H9 (cell line): ENCODE results near the gene CGAS. TPM values are rescaled to one million over a fixed set of nuclear protein-coding genes. Genes with fewer than 3 reads are reported as not detected.

Source experiments
- DNase-seq: peaks from one replicate; pipeline ENCODE4 v3.0.0-alpha.2; 2017
- H2AFZ ChIP-seq: one replicate; pipeline ENCODE4 v1.6.1; 2013; ENCODE audit warnings: mild to moderate bottlenecking, low read length, control low read depth, moderate library complexity
- H2AK5ac ChIP-seq: 2 replicates; pipeline ENCODE4 v1.6.1; 2013; ENCODE audit warnings: low read length, control low read depth, mixed read lengths; ENCODE audit not compliant: insufficient read length
- H2BK120ac ChIP-seq: one replicate; pipeline ENCODE4 v1.6.1; 2013; ENCODE audit warnings: low read depth, mild to moderate bottlenecking, low read length, control low read depth, inconsistent platforms; ENCODE audit not compliant: poor library complexity, severe bottlenecking
- H2BK12ac ChIP-seq: 2 replicates; pipeline ENCODE4 v1.6.1; 2013; ENCODE audit warnings: low read length, control low read depth, mixed read lengths, low read depth; ENCODE audit not compliant: insufficient read length
- H2BK15ac ChIP-seq: 2 replicates; pipeline ENCODE4 v1.6.1; 2013; ENCODE audit warnings: low read depth, low read length, control low read depth
- H2BK20ac ChIP-seq: one replicate; pipeline ENCODE4 v1.6.1; 2013; ENCODE audit warnings: low read depth, mild to moderate bottlenecking, low read length, control low read depth, inconsistent platforms; ENCODE audit not compliant: poor library complexity, severe bottlenecking
- H2BK5ac ChIP-seq: 2 replicates; pipeline ENCODE4 v1.6.1; 2013; ENCODE audit warnings: low read length, control low read depth, mixed read lengths; ENCODE audit not compliant: insufficient read length
- H3K14ac ChIP-seq: 2 replicates; pipeline ENCODE4 v1.6.1; 2013; ENCODE audit warnings: low read length, control low read depth; ENCODE audit not compliant: insufficient read depth
- H3K18ac ChIP-seq: 2 replicates; pipeline ENCODE4 v1.6.1; 2013; ENCODE audit warnings: low read depth, mild to moderate bottlenecking, mixed read lengths, low read length, control low read depth; ENCODE audit not compliant: insufficient read length
- H3K23ac ChIP-seq: 2 replicates; pipeline ENCODE4 v1.6.1; 2013; ENCODE audit warnings: low read length, control low read depth, mixed read lengths, low read depth; ENCODE audit not compliant: insufficient read length
- H3K23me2 ChIP-seq: 2 replicates; pipeline ENCODE4 v1.6.1; 2013; ENCODE audit warnings: low read depth, mild to moderate bottlenecking, mixed read lengths, low read length, control low read depth; ENCODE audit not compliant: insufficient read length, poor library complexity, severe bottlenecking
- H3K27ac ChIP-seq: 2 replicates; pipeline ENCODE4 v1.5.1; 2013; ENCODE audit warnings: low read length, control low read depth, mixed read lengths, low read depth; ENCODE audit not compliant: insufficient read length
- H3K27me3 ChIP-seq: 2 replicates; pipeline ENCODE4 v1.6.1; 2013; ENCODE audit warnings: low read length, control low read depth, inconsistent platforms; ENCODE audit not compliant: insufficient read depth
- H3K4ac ChIP-seq: 2 replicates; pipeline ENCODE4 v1.6.1; 2013; ENCODE audit warnings: low read depth, mild to moderate bottlenecking, control low read depth, inconsistent platforms, low read length, moderate library complexity
- H3K4me1 ChIP-seq: 2 replicates; pipeline ENCODE4 v1.6.1; 2013; ENCODE audit warnings: low read length, control low read depth, inconsistent platforms; ENCODE audit not compliant: insufficient read depth
- H3K4me2 ChIP-seq: 2 replicates; pipeline ENCODE4 v1.6.1; 2013; ENCODE audit warnings: low read length, control low read depth, mixed read lengths; ENCODE audit not compliant: insufficient read length, insufficient read depth
- H3K56ac ChIP-seq: 2 replicates; pipeline ENCODE4 v1.6.1; 2013; ENCODE audit warnings: low read depth, mild to moderate bottlenecking, mixed read lengths, low read length, control low read depth; ENCODE audit not compliant: insufficient read length
- H3K79me1 ChIP-seq: 2 replicates; pipeline ENCODE4 v1.6.1; 2013; ENCODE audit warnings: low read depth, mild to moderate bottlenecking, moderate library complexity, low read length, control low read depth, inconsistent platforms; ENCODE audit not compliant: insufficient read depth, poor library complexity, severe bottlenecking
- H3K79me2 ChIP-seq: 2 replicates; pipeline ENCODE4 v1.6.1; 2013; ENCODE audit warnings: low read length, control low read depth, inconsistent platforms; ENCODE audit not compliant: insufficient read depth
- H3K9ac ChIP-seq: 2 replicates; pipeline ENCODE4 v1.6.1; 2013; ENCODE audit warnings: low read length, control low read depth, mixed read lengths; ENCODE audit not compliant: insufficient read length; ENCODE audit errors: extremely low read depth
- H3K9me3 ChIP-seq: one replicate; pipeline ENCODE4 v1.6.1; 2013; ENCODE audit warnings: low read depth, low read length, inconsistent platforms; ENCODE audit not compliant: control insufficient read depth
- H3T11ph ChIP-seq: one replicate; pipeline ENCODE4 v1.6.1; 2013; ENCODE audit warnings: mild to moderate bottlenecking, low read length, control low read depth, inconsistent platforms
- H4K20me1 ChIP-seq: one replicate; pipeline ENCODE4 v1.6.1; 2013; ENCODE audit not compliant: control insufficient read depth, insufficient read length, insufficient read depth
- H4K5ac ChIP-seq: 2 replicates; pipeline ENCODE4 v1.6.1; 2013; ENCODE audit warnings: low read depth, mild to moderate bottlenecking, mixed read lengths, low read length, control low read depth; ENCODE audit not compliant: insufficient read length
- H4K8ac ChIP-seq: replicated peaks from 2 replicates; pipeline ENCODE4 v1.6.1; 2013; ENCODE audit warnings: low read length, control low read depth, mixed read lengths, low read depth; ENCODE audit not compliant: insufficient read length
- H4K91ac ChIP-seq: 2 replicates; pipeline ENCODE4 v1.6.1; 2013; ENCODE audit warnings: low read depth, mild to moderate bottlenecking, moderate library complexity, mixed read lengths, low read length, control low read depth; ENCODE audit not compliant: insufficient read length
- H3K27ac Mint-ChIP-seq, 3 experiments: 2 replicates in 2 of 3; 3 replicates in 1 of 3; pipeline ENCODE4 v1.8.0; 2020 to 2021; ENCODE audit warnings: mixed read lengths in 3 of 3, mild to moderate bottlenecking in 1 of 3, moderate library complexity in 1 of 3
- H3K27me3 Mint-ChIP-seq: 2 replicates; pipeline ENCODE4 v1.8.0; 2021; ENCODE audit warnings: low read depth, mild to moderate bottlenecking, moderate library complexity, mixed read lengths
- H3K36me3 Mint-ChIP-seq, 3 experiments: 2 replicates in 2 of 3; 3 replicates in 1 of 3; pipeline ENCODE4 v1.8.0; 2020 to 2021; ENCODE audit warnings: low read depth in 3 of 3, mixed read lengths in 3 of 3; ENCODE audit not compliant: insufficient read depth in 1 of 3
- H3K4me1 Mint-ChIP-seq, 2 experiments: 2 replicates each; pipeline ENCODE4 v1.8.0; 2020; ENCODE audit warnings: mixed read lengths in 2 of 2
- H3K4me3 Mint-ChIP-seq, 2 experiments: 2 replicates in 1 of 2; 3 replicates in 1 of 2; pipeline ENCODE4 v1.8.0; 2020 to 2021; ENCODE audit warnings: mild to moderate bottlenecking in 2 of 2, mixed read lengths in 2 of 2, moderate library complexity in 1 of 2
- H3K9me3 Mint-ChIP-seq, 2 experiments: 2 replicates in 1 of 2; 3 replicates in 1 of 2; pipeline ENCODE4 v1.8.0; 2020; ENCODE audit warnings: mild to moderate bottlenecking in 2 of 2, mixed read lengths in 2 of 2, moderate library complexity in 1 of 2
- CTCF ChIP-seq: fragments of 200-600 bp; sonication (generic); conservative IDR thresholded peaks from 3 replicates; pipeline ENCODE4 v1.8.0; 2021; ENCODE audit warnings: antibody characterized with exemption, mild to moderate bottlenecking
- WGBS: extraction: QIAGEN DNeasy Blood & Tissue Kit; methylation state at CpG from one replicate; pipeline ENCODE4 v1.1.7; 2013; ENCODE audit warnings: missing lambda C conversion rate, low lambda C conversion rate, mixed read lengths; ENCODE audit not compliant: insufficient read length; ENCODE audit errors: extremely low coverage; 5-methylcytosine and 5-hydroxymethylcytosine counted together
- total RNA-seq: library from RNA; stranded (reverse); gene quantifications from 2 replicates; pipeline ENCODE4 v1.2.1, GENCODE V29; 2021

The CGAS gene
- total RNA-seq, 1 experiment from 2014 or later, result 1.7 TPM

GRCh38 chr6:73497915-73498314, 45.8 kb upstream of the CGAS start:
- Histone ChIP-seq H2AK5ac (no peak overlapping the region), H3K27ac (no peak overlapping the region), H2BK5ac (no peak overlapping the region), H3K56ac (no peak overlapping the region), H3K23me2 (no peaks in the 10 kb centered on the region), H3K4ac (no peak overlapping the region), H2BK20ac (no peak overlapping the region), H3K23ac (no peak overlapping the region), H2AFZ (no peak overlapping the region), H3K14ac (no peak overlapping the region), H3K4me1 (no peaks in the 10 kb centered on the region), H4K20me1 (no peaks in the 10 kb centered on the region), H3K9ac (no peak overlapping the region), H3K79me2 (no peaks in the 10 kb centered on the region), H2BK12ac (no peak overlapping the region), H3K79me1 (no peaks in the 10 kb centered on the region), H3K27me3 (no peaks in the 10 kb centered on the region), H2BK15ac (no peak overlapping the region), H3T11ph (no peak overlapping the region), H3K18ac (no peak overlapping the region), H3K9me3 (no peaks in the 10 kb centered on the region), H4K91ac (no peak overlapping the region), H2BK120ac (no peak overlapping the region), H4K8ac (no peak overlapping the region), H4K5ac (no peak overlapping the region), H3K4me2 (no peak overlapping the region)
- H3K9me3 Mint-ChIP-seq, result no peaks in the 10 kb centered on the region
- DNase-seq, result no peak
- peaks cover 9 to 60% (median 35%) of the 10 kb centered on the region in 3 experiments; a peak in 6 of 7 replicates for H3K36me3 Mint-ChIP-seq
- no peak overlapping the region for H3K27ac Mint-ChIP-seq
- H3K27me3 Mint-ChIP-seq, result no peaks in the 10 kb centered on the region
- no CpG with 5 or more reads among the region's 3 CpGs for WGBS
- no peak overlapping the region for H3K4me3 Mint-ChIP-seq
- H3K4me1 Mint-ChIP-seq, result no peaks in the 10 kb centered on the region
- no peak for TF ChIP-seq CTCF
